GM18511 (cell line): ENCODE data around the gene TXK.

Experiments
- ATAC-seq: cut with Tn5 transposase; IDR thresholded peaks from one replicate; pipeline ENCODE4 v1.9.1; 2021; ENCODE audit warnings: mild to moderate bottlenecking, moderate library complexity; ENCODE audit not compliant: unreplicated experiment

Gene TXK

GRCh38 chr4:48025005-48025404, 109.0 kb downstream of the TXK start:
- no peak for ATAC-seq

- ATAC-seq: no peak
Measured at GRCh38 chr4:48024522-48024921, 109.5 kb downstream of the TXK start.

- ATAC-seq: no peak
Measured at GRCh38 chr4:48022192-48022799, 111.8 kb downstream of the TXK start.

GRCh38 chr4:48021100-48021499, 113.0 kb downstream of the TXK start:
- ATAC-seq: no peak

GRCh38 chr4:48018112-48018511, 115.9 kb downstream of the TXK start:
- ATAC-seq: no peak

- ATAC-seq: peak; percentile 17
Measured at GRCh38 chr4:48017108-48017571, 116.9 kb downstream of the TXK start.
